Keratinocyte (primary cell): ENCODE data around the gene PAPSS2.

Source experiments
- CTCF ChIP-seq, 3 experiments: IDR thresholded peaks in 1 of 3; conservative IDR thresholded peaks in 1 of 3; optimal IDR thresholded peaks in 1 of 3; 2 replicates in 2 of 3; 3 replicates in 1 of 3; pipeline versions ENCODE3 to v1.5.1; 2011; ENCODE audit warnings: low read length in 3 of 3, mild to moderate bottlenecking in 3 of 3, moderate library complexity in 2 of 3, control low read depth in 1 of 3, inconsistent platforms in 1 of 3; ENCODE audit not compliant: insufficient read depth in 2 of 3; ENCODE audit errors: extremely low read depth in 1 of 3
- EZH2 ChIP-seq: IDR thresholded peaks from one replicate; pipeline ENCODE4 v1.6.1; 2012; ENCODE audit warnings: inconsistent platforms, mild to moderate bottlenecking, low read length, moderate library complexity

- TF ChIP-seq EZH2 (no peak), CTCF (optimal IDR thresholded peaks at IDR 0.05 in 1 of 3, IDR thresholded peaks at IDR 0.05 in 1 of 3, conservative IDR thresholded peaks at IDR 0.05 in 1 of 3; ENCODE audit: extremely low read depth in 1 of 3, insufficient read depth in 2 of 3, low read length in 3 of 3) (no peak)
Measured at GRCh38 chr10:87782721-87783120, 123.0 kb downstream of the PAPSS2 start.
